ENCODE data around the gene ENAH. TPM values are rescaled to one million over a fixed set of nuclear protein-coding genes. Genes with fewer than 3 reads are reported as not detected.

Gene ENAH
- polyA plus RNA-seq, 1 donor, result 146 TPM

DNA sequence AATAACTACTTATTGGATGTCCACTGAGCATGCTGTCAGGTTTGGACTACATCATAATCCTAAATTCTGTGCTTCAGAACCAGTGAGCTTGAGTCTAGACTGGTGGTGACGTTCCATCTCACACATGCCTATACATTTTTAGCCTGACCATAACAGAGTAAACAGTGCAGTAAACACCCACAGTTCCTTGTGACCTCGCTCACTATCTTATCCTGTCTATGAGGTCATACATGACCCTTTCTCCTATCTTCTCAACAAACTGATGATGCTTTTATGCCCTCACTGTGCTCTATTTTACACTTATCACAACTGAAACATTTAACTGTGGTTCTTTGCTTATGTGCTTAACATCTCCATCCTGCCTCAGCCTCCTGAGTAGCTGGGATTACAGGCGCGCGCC is 91.2 kb downstream of the ENAH start:
- no peak for DNase-seq (ENCODE audit: low read depth)

DNA sequence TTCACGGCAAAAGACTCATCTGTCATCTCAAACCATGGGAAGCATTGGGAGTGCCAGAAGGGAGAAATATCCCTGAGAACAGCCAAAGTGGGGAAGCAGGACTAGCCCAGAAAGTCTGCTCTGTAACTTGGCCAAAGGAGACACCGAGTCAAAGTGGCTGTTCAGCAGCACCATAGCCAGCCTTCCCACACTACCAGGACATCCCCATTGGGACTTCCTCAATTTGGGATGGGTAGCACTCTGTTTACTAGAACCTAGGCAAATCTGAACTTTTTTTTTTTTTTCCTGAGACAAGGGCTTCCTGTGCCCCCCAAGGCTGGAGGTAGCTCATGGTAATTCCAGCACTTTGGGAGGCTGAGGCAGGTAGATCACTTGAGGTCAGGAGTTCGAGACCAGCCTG is 93.0 kb downstream of the ENAH start:
- no peak for DNase-seq (ENCODE audit: low read depth)

DNA sequence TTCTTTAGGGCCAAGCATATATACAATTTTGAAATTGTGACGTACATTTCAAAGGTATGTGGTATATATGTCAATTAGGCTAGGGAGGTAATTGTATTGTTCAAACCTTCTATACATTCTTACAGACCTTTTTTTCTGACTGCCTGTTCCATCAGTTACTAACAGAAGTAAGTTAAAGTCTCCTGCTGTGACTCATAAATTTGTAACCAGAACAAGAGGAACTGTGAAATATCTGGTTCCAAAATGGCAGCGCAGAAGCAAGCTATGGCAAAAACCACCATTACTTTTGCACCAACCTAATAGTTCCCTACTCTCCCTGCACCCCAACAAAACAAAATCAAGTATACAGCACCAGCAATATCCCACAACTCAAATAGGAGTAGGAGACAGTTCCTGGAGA is 93.6 kb downstream of the ENAH start:
- DNase-seq (ENCODE audit: low read depth), result no peak

DNA sequence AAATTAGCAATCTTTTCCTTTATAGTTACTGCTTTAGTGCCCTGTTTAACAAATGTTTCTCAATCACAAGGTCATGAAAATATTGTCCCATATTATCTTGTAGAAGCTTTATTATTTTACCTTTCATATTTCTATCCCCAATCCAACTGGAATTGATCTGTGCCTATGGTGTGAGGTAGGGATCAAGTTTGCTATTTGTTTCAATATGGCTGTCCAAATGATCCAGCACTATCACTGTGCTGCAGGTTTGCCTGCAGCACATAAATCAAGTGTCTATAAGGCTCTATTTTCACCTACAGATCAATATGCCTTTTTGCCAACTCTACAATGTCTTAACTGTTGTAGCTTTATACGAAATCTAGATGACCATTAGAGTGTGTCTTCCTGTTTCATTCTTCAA is 96.2 kb downstream of the ENAH start:
- DNase-seq (ENCODE audit: low read depth), result no peak

DNA sequence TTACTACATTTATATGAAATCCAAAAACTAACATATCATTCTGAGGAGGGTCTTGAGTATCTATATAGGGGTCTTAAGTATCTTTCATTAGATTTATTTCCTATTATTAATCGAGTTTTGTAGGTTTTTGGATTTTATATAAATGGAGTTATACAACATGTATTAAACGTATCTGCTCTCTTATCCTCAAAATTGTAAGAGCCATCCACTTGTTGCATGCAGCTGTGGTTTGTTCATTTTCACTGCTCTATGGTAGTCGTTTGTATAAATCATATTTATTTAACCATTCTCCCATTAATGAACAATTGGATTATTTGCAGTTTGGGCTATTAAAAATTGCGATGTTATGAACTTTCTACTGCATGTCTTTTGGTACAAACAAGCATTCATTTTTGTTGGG is 97.1 kb downstream of the ENAH start:
- DNase-seq (ENCODE audit: low read depth), result no peak

DNA sequence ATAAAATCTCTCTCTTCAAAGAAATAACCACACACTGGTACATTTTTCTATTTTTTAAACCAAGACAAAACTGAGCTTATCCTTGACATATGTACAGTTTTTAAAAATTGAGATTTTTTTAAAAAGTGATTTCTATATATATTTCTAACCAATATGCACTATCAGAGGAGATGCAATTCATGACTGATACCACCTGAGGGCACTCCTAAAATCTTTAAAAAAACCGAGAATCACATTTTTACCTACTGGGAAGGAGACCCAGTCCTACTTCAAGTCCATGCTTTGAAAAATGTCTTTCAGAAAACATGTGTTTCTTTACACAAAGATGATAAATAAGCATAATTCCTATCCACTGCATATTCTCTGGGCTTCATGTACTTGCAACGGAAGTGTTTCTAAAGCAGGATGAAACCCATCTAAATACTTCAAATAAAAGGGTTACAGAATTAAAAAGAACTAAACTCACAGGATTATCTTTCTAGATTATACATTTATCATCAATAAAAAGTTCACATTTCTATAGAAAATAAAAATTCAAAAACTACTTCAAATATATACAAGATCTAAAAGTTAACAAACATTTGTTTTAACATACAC is 98.6 kb downstream of the ENAH start:
- DNase-seq (ENCODE audit: low read depth), result no peak

DNA sequence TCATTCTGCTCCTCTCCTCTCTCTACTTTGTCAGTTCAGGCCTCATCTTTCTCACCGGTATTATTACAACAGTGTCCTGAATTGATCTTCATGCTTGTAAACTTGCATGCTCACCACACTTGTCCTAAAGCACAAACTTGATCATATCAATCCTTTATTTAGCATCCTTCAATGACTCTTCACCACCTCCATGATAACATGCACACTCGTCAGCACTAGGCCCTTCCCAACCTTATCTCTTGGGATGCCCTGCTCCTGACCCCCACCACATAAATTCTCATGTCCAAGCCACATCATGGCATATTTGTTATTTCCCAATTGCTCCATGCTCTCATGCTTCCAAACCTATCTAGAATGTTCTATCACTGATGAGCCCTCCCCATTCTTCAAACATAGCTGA is 103.1 kb downstream of the ENAH start:
- DNase-seq (ENCODE audit: low read depth), result no peak

DNA sequence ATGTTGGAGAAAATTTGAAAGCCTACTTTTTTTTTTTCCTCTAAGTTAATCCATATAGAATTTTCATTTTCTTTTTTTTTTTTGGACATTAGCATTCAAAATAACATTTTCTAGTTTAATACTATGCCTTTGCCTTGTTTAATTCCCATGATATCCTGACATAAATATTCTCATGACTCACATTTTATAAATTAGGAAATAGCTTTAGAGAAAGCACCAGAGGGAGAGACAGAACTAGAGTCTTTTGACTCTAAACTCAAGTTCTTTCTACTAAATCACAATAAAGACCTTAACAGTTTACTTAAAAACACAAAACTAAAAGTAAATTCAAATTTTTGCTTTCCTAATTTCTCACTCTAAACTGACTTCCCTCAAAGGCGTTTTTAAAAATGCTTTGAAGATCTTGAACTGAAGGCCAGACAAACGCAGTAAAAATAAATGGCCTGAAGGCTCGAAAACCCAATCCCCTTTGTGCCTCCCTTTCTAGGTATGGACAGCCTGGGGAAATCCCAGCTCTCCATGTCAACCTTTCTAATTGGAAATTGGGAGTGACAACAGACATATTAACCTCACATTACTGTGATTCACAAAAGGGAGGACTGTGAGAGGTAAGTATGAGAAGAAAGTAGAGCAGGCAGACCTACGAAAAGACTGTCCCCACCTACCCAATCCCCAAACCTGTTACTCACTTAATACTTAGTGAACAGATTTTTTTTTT is 104.6 kb downstream of the ENAH start:
- no peak for DNase-seq (ENCODE audit: low read depth)

DNA sequence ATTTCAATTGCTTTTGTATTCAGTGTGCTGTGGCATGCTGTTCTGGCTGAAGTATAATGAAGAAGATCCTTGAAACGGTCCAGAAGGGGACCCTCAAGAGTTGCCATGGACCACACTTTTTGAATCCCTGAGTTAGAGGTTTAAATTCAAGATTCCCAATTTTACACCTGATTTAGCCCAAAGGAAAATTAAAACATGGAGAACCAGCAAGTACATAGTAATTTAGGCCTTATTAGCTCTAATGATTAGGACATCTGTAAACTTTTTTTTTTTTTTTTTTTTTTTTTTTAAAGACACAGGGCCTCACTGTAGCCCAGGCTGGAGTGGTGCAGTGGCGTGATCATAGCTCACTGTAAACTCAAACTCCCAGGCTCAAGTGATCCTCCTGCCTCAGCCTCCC is 107.3 kb downstream of the ENAH start:
- DNase-seq (ENCODE audit: low read depth), result no peak

DNA sequence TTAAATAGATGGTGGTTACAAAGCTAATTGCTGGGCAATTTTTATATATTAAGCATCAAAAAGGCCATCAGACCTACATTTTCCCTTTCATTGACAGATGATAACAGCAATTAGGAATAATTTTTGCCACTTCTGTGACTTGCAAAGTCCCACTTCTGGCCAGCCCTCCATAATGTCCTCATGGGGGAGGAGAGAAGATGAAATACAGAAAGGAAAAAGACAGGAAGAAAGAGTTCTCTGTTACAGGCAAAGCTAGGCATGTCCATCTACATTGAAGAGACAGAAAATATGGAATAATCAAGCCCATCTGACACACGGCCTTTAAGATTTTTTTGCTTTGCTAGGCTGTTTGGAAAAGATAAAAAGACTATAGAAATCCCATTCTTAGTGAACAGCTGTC is 108.0 kb downstream of the ENAH start:
- no peak for DNase-seq (ENCODE audit: low read depth)

DNA sequence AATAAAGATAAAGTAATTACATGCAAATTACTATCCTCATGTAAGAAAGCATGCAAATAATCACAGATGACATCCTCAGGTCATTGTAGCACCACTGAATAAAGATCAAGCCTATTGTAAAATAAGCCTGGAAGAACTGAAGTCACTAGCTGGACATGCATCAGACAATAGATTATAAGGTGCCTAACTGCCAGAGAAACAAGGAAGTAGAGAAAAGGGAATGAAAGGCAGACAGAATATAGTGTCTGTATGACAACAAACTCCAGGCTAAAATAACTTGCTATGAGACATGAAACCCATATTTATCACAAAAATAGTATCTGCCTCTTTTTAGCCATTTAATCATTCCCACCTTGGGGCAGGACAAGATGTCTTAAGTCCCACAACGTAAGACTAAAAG is 108.7 kb downstream of the ENAH start:
- DNase-seq (ENCODE audit: low read depth), result no peak

DNA sequence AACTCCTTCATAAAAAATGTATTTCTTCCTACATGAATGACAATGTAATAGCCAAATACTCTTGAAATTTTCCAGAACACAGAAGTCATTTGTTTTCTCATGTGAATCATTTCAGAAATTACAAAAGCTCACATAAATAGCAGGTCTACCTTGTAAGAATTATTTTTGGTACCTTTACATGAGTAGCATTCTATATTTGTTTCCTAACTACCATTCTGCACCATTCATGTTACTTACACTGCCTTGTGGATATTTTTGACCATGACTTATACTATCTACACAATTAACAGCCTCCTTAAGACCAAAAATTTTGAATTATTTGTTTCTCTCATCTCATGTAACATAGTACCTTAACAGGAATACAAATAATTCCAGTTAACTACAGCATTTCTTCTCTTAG is 109.6 kb downstream of the ENAH start:
- DNase-seq (ENCODE audit: low read depth), result no peak

DNA sequence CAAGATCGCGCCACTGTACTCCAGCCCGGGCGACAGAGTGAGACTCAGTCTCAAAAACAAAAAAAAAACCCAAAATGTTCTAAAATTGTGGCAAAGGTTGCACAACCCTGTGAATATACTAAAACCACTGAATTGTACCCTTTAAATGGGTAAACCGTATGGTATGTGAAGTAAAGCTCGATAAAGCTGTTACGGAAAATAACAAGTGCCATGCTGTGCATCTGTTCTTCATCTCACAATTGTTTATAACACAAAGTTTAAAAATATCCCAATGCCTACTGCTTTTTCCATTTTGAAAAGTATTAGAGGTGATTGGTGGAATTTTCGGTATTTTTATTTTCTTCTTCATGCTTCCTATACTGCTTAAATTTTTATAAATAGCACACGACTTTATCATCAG is 111.5 kb downstream of the ENAH start:
- DNase-seq (ENCODE audit: low read depth), result no peak

DNA sequence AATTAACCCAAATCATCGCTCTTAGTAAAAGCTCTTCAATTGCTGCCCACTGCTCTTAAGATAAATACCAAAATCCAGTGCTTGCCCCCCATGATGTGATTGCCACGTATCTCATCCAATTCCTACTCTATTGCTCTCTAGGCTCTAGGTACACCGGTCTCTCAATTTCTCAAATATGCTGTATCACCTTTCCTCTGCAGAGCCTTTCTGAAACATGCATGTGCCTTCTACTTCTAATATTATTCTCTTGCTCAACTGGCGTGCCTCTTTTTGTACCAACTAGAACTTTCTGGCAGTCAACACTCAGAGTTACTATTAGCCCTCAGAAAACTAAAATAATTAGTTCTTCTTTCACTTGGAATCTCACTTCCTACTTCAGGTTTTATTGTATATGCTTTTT is 113.3 kb downstream of the ENAH start:
- DNase-seq (ENCODE audit: low read depth), result no peak

DNA sequence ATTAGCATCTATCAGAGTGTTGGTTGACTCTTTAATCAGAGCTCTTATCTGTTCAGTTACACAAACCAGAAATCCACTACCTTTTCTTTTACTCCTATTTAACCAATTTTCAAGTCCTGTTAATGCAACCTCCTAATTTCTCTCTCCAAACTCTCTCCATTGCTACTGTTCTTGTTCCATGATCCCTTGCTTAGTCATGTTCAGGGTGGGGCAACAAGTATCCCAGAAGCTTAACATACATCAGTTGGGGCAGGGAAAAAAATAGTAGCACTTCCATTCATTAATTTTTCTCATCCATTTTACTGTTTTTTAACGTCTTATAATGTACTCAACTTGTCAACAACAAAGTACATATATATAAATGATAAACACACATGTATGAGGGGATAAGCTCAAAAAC is 113.9 kb downstream of the ENAH start:
- no peak for DNase-seq (ENCODE audit: low read depth)

DNA sequence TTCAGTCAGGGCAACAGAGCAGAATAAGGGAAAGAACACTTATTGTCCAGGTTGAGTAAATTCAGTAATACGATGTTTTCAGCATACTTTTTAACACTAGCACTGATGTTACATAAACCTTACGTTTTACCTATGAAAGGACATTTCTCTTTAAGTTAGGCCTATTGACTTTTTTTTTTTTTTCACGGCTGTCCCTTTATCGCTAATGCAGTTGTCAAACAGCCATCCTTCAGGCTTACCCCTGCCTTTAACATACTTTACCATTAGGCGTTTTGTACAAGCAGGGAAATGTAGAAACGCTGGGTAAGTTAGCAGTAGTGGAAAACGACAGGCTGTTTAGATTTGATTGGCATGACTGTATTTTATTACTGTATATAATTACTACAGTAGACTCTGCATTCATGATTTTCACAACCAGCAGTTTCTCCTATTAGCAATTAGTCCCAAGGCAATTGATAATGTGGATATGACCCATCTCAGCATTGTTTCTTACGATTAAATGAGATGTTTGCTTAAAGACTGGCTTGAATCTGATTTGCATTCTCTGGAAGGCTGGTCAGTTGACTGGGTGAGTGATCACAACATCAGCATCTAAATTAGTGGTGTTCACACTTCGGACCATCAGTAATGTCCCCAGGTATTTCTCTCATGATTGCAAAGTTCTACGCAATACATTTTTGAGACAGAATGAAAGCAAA is 115.2 kb downstream of the ENAH start:
- no peak for DNase-seq (ENCODE audit: low read depth)

DNA sequence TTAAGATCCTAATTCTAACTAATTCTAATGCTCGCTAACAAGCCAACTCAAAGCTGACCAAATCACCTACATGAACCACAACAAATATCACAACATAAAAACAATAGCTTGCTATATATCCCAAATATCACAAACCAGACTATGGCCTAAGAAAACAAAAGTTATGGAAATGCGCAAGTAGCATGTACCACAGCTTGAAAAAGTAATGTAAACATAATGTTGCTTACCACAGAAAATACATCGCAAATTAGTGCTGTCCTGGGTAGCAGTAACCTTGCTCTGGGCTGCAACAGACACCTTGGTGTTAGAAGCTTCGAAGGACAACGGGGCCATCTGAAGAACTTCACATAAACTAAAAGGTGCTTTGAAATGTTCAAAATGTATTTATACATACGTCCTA is 117.6 kb downstream of the ENAH start:
- no peak for DNase-seq (ENCODE audit: low read depth)

DNA sequence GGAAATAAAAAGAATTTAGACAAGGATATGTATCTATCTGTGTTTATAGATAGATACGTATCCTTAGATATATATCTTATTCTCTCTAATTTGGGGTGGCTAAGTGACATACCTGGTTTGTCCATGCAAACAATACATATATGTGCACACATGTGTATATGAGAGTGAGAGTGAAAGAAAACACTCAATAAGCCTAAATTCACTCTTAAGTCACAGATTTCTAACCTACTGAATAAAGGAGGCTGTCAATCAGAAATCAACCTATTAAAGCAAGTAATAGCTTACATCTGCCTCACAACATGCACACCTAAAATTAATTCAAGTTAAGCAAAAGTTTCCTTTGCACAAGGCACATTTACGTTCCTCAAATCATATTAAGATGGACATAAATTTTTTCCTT is 118.2 kb downstream of the ENAH start:
- no peak for DNase-seq (ENCODE audit: low read depth)

DNA sequence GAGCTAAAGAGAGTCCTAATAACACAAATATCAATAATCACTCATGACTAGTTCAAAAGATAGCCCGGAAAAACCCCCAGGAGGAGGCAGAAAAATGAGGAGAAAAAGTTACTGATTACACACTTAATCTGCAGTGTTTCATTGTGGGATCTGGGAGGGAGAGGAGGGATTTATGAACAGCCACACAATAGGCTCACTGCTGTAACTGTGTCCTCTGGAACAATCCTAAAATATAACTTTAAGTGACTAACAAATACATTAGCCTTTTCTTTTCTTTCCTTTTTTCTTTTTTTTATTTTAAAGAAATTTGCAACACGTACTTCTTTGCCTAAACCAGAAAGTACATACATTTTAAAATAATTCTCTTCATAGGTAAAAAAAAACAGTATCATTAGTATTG is 118.8 kb downstream of the ENAH start:
- DNase-seq (ENCODE audit: low read depth), result no peak

DNA sequence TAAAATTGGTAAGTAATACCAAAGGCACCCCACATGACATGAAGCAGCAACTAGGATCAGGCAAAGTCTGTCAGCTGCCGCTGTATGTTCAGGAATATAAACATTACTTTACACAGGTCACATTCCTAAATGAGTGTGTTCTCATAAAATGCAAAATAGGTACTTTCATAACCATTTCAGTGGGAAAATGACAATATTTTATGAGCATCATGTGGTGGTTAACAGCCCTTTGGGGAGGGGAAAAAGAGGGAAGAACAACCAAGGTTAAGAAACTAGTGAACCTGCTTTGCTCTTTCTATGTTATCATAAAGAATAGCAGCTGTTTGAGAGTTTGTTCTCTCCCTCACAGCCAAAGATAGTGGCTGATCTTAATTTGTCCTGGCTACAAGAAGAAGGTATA is 119.7 kb downstream of the ENAH start:
- DNase-seq (ENCODE audit: low read depth), result no peak

DNA sequence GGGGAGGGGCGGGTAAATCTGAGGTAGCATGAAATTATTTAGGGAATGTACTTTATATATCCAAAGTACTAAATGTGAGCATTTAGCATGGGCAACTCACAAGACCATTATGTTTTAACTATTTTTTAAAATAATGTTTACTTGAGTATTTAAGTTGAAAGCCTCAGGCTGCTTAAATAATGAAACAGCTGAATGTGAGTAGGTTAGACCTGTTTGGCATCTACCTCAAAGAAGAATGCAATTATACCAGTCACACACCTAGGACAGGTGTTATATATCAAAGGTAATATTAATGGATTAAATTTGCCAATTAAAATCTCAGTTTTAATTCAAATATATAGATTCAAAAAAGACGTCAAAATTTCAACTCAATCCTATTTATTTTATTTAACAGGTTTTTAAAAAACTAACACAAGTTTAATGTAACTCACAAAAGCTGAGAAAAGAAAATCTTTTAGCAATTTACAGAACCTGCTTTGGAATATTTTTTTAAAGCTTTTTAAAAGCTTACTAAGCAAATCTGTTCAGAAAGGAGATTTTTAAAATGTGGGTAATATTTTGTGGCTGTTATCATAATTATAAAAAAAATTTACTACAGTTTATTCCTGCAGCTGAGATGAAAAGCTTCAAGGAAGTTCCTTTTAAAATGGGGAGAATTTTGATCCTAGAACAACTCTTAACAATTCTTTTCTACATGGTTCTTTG is 120.5 kb downstream of the ENAH start:
- no peak for DNase-seq (ENCODE audit: low read depth)

DNA sequence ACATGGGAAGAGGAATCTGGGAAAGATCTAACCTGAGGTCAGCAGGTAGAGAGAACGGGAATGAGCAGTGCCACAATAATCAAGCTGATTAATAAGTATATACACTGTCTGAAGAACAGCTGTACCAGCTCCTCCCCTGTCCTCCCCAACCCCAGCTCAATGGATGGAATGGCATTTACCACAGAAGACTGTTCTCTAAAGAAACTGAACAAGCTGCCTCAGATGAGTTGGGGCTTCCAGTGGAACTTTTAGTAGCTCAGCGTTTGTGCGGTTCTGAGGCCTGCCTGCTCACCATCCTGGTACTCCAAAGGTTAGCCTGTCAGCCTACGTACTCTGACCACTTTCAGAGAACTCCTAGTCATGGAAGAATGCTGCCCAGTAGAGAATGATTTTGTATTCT is 123.2 kb downstream of the ENAH start:
- no peak for DNase-seq (ENCODE audit: low read depth)

DNA sequence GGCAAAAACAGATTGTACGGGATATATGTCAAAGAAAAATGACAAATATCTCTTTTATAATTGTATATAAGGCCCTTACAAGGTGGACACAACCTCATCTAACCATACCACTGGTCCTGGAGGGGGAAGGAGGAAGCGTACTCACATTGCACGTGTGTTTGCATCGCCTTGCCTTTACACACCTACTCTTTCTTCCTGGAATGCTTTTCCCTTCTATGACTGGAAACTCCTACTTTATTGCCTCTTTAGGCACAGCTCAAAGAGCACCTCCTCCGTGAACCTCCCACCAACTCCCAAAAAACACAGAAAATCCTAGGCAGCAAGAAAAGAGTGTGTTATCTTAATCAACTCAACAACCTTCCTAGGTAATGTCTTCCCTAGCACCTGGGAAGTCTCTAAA is 125.3 kb downstream of the ENAH start:
- DNase-seq (ENCODE audit: low read depth), result no peak
